Kasumi-1 (cell line): ENCODE data around the gene GPATCH3.
A peak's percentile ranks its signal among the peaks of the same experiment; 100 is the strongest.
"Not testable (repeated sequence)": the region's sequence is repeated elsewhere in the genome, so short reads cannot be mapped to it uniquely, and the experiment has no call there.

Experiments used
- DNase-seq, 2 experiments: peaks; one replicate each; lab custom pipeline; 2025; lab: John Stamatoyannopoulos, UW

Gene GPATCH3

DNA sequence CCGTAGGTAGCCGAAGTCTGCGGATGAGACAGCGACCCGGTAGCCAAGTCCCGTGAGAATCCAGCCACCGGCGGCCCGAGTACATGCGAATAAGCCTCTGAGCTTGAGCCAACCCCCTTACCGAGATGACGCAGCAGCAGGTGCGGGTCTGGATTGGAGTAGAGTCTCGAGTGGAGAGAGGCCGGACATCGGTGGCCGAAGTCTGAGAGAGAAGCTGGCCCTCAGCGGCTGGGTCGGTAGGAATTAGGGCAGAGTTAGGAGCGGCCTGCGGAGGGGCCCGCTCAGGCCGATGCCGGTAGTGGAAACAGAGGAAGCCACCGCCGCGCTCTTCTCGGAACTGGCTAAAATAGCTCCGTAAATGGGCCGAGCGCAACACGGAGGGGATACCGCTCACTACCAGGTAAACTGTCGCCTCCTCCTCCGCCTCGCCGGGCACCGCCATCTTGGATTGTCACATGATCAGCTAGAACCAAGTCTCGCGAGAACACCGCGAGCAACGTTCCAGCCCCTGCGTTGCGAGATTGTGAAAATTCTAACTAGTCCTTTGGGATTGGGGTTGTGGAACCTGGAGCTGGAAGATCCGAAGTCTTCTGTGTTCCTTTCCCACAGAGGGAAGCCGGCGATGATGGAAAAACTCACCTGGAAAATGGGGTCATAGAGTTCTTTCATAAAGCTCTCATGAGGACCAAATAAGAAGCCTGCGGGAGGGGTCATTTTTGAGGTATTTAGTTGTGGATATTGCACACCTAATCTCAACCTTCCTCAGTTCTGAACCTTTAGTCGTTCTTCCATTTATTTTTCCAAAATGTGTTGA, at the start of gene GPATCH3:
TSS of gene GPATCH3 (minus strand) at position 467 of the 814 bp plus-strand sequence. CDS start at position 442, 25 bp downstream.
- DNase-seq = peak; percentile 79 to 90

DNA sequence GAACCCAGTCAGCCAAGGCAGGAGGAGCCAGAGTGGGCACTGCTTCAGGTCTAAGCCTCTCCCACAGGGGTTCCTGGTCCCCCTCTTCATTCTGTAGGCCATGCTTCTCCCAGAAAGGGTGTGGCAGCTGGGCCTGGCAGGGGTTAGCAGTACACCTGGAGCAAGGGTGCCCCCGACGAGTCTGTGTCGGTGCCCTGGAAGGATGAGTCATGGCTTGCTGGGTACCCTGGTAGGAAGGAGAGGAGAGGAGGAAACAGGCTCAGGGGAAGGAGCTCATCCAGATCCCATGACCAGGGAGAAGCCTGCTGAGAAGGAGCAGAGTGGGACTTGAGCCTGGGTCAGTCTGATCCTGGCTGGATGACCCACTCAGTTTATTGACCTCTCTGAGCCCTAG, 49.7 kb upstream of the GPATCH3 start:
- no peak for DNase-seq

DNA sequence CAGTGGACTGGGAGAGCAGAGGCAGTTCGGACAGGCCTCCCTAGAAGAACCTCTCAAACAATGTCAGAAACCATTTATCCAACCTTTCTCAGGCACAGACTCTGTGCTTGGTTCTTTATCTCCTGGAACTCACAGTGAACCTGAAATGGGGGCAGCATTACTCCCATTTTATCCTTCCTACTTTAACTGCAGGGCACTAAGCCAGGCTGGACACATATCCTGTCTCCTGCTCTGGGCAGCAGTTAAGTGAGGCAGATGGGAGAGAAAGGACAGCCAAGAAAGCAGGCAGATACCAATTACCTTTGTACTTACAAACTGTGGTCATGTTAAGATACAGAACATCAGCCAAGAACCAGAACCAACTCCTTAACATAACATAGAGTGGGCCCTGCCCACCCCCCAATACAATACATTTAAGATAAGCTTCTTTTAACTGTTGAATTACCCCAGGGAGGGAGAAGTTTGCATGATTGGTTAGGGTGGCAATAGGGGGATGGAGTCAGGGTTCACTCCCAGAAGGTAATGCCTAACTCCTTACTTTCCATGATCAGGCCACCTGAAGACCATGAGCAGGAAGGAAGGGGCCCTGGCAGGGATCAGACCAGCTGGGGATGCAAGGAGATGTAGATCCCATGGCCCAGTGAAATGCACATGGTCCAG, 49.1 kb upstream of the GPATCH3 start:
- DNase-seq = no peak

DNA sequence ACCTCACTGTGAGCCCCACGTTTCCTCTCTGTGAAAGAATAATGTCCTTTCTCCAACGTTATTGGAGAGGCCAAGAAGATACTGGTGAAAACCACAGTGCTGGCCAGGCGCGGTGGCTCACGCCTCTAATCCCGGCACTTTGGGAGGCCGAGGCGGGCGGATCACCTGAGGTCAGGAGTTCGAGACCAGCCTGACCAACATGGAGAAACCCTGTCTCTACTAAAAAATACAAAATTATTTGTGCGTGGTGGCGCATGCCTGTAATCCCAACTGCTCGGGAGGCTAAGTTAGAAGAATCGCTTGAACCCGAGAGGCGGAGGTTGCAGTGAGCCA, 48.4 kb upstream of the GPATCH3 start:
- DNase-seq = not testable (repeated sequence)

- no peak for DNase-seq
Measured at GRCh38 chr1:26946270-26946669, 46.0 kb upstream of the GPATCH3 start.

GRCh38 chr1:26945728-26946127, 45.5 kb upstream of the GPATCH3 start:
- no peak for DNase-seq

DNA sequence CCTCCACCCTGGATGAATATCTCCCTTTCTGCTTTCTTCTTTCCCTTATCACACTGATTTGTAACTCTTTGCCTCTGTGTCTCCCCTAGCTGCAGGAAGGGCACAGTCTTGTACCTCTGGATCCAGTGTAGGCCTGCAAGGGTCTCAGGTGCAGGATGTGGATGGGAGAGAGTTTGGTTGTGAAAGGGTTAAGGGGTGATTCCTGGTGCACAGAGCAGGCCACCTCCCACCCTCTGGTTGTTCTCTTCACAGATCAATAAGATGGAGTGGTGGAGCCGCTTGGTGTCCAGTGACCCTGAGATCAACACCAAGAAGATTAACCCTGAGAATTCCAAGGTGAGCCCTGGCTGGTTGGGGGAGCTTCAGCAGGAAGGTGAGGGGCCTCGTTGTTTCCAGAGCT, 44.9 kb upstream of the GPATCH3 start:
- DNase-seq = no peak

- no peak for DNase-seq
Measured at GRCh38 chr1:26942656-26943055, 42.4 kb upstream of the GPATCH3 start.

GRCh38 chr1:26941311-26941710, 41.0 kb upstream of the GPATCH3 start:
- DNase-seq = no peak

GRCh38 chr1:26938659-26939025, 38.4 kb upstream of the GPATCH3 start:
- DNase-seq = no peak

DNA sequence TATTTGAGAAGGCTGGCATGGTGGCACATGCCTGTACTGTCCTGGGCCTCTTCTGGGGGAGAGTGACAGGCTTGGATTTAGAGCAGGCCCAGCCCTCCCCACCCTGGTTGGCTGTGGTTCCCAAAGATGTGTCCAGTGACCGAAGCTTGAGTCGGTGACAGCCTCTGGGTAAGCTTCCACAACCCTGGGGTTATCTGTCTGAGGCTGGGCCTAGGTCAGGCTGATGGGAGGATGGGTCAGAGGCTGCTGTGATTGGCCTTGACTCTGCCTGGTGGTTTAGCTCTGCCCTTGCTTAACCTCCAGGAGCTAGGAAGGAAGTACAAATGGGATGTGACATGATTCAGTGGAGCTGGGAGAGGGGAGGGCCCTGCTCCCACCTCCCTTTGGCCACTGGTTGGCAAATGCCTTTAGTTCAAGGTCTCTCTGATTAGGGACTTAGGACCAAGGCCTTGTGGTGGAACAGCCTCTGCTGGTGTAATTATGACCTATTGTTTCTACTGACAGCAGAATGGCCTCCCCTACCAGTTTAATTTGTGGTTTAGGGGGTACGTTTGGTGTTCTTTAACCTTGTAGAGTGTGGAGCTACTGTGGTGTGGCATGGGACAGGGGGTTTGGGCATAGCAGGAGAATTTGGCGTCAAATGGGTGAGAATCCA, 37.9 kb upstream of the GPATCH3 start:
- DNase-seq = no peak

DNA sequence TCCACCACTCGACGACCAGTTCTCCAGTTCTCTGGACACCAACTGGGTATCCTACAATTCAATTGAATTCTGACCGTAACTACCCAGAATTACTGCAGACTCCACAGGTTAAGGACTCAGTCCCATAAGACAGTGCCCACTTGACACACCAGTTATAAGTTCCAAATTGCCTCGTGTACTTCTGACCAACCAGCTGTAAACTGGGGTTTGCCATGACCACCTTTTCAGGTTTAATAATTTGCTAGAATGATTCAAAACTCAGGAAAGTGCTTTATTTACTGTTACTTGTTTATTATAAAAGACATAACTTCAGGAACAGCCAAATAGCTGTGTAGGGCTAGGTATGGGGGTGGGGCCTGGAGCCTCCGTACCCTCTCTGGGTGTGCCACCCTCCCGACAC, 36.6 kb upstream of the GPATCH3 start:
- no peak for DNase-seq

- DNase-seq = no peak
Measured at GRCh38 chr1:26932531-26932930, 32.3 kb upstream of the GPATCH3 start.

GRCh38 chr1:26923711-26924110, 23.4 kb upstream of the GPATCH3 start:
- no peak for DNase-seq

DNA sequence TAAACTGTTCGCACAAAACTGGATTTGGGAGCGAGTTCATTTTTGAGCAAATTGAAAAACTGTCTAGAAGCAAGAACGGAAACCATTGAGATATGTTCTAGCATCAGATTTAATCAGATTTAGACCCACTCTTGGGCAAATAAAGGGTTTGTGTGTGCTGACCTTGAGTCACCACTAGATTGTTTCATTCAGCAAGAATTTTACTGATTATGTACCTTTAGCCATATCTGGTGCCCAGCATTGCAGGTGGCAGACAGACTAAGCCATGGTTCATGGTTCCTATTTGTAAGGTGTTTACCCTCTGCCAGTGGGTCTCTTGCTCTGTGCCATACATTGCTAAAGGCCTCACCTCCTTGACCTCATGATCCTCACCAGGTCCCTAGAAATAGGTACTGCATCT, 22.6 kb upstream of the GPATCH3 start:
- no peak for DNase-seq

DNA sequence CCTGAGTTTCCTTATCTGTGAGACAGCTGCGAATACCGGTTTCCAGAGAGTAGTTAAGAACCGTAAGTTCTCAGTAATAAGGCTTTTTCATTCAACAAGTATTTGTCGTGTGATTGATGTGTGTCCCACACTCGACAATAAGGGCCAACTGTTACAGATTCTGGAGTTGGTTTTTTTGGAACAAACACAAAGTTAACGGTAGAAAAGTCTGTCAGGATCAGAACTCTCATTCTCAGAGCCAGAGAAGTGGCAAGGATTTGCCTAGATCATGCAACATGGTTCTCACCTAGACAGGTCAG, 22.1 kb upstream of the GPATCH3 start:
- no peak for DNase-seq

- peak; percentile 94 for DNase-seq
Measured at GRCh38 chr1:26921540-26922430, 21.5 kb upstream of the GPATCH3 start, which contains the start of gene NUDC. TSS of gene NUDC (plus strand) at chr1:26921743. CDS start at chr1:26921849, 106 bp downstream.

GRCh38 chr1:26921126-26921539, 20.9 kb upstream of the GPATCH3 start:
- no peak for DNase-seq

DNA sequence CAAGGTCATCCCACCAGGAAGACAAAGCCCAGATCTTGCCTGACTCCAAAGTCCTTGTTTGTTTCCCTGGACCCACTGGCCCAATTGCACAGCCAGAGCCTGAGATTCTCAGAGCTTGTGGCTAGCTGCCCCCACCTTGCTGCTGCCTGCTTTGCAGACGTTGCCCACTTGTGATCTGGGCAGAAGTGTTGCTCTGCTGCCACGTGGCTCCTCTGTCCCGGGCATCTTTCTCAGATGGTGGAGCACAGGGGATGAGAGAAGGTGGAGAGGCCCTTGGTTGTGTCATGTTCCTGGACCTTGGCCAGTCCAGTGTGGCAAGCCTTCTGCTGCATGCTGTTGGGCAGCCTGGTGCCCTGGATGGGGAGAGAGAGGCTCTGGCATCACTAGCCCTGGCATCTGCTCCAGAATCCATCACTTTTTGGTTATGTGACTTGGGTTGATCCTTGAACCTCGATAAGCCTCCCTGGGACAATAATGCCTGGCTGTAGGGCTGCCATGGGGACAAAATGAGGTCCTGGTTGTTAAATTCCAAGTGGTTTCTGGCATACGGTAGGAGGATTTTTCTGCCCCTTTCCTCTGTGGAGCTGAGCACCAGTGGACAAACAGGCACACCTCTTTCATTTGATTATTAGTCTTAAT, 15.1 kb upstream of the GPATCH3 start:
- no peak for DNase-seq

GRCh38 chr1:26913754-26914619, 13.7 kb upstream of the GPATCH3 start, which contains the start of gene NR0B2:
TSS of gene NR0B2 (minus strand) at chr1:26913975. CDS start at chr1:26913940, 35 bp downstream.
- no peak for DNase-seq

GRCh38 chr1:26913389-26913753, 13.1 kb upstream of the GPATCH3 start:
- no peak for DNase-seq
